Gastroesophageal sphincter (tissue), 4 donors: Measurements from ENCODE around the gene CD302. TPM values are rescaled to one million over a fixed set of nuclear protein-coding genes. Genes with fewer than 3 reads are reported as not detected.
"Not testable (repeated sequence)": the region's sequence is repeated elsewhere in the genome, so short reads cannot be mapped to it uniquely, and the experiment has no call there.

Source experiments
- ATAC-seq: fragments of 150-250 bp; one replicate; pipeline ENCODE4 v1.9.1; 2016; ENCODE audit warnings: mild to moderate bottlenecking, moderate library complexity
- H3K27ac ChIP-seq, 4 donors: fragments of 200-600 bp; sonication (generic) in 3 of 4; 1 replicate in 3 of 4; 2 replicates in 1 of 4; pipeline ENCODE4 v1.5.1; 2016 to 2019
- H3K27me3 ChIP-seq: fragments of 200-600 bp; sonication (generic); one replicate; pipeline ENCODE4 v1.5.1; 2019
- H3K36me3 ChIP-seq, 2 donors: fragments of 200-600 bp; sonication (generic); one replicate each; pipeline ENCODE4 v1.5.1; 2019; ENCODE audit warnings: control low read depth in 1 of 2
- H3K4me1 ChIP-seq, 3 donors: fragments of 200-600 bp; sonication (generic); 1 replicate in 2 of 3; 2 replicates in 1 of 3; pipeline ENCODE4 v1.5.1; 2016 to 2019; ENCODE audit warnings: control low read depth in 2 of 3
- H3K4me3 ChIP-seq, 2 donors: fragments of 200-600 bp; sonication (generic); one replicate each; pipeline ENCODE4 v1.5.1; 2019; ENCODE audit warnings: mild to moderate bottlenecking in 1 of 2, moderate library complexity in 1 of 2
- H3K9me3 ChIP-seq, 3 donors: fragments of 200-600 bp; sonication (generic); one replicate each; pipeline ENCODE4 v1.5.1; 2017 to 2019; ENCODE audit warnings: control low read depth in 2 of 3
- EP300 ChIP-seq: sonication (generic); formaldehyde crosslinking; IDR thresholded peaks from one replicate; pipeline ENCODE4 v1.6.1; 2017; ENCODE audit warnings: antibody characterized with exemption, mild to moderate bottlenecking
- POLR2A ChIP-seq, 2 donors: fragments of 450-650 bp; IDR thresholded peaks; one replicate each; pipeline ENCODE4 v1.6.1; 2017; ENCODE audit warnings: antibody characterized with exemption in 2 of 2, mild to moderate bottlenecking in 2 of 2, moderate library complexity in 1 of 2
- POLR2AphosphoS5 ChIP-seq: sonication (generic); formaldehyde crosslinking; IDR thresholded peaks from one replicate; pipeline ENCODE4 v1.6.1; 2017; ENCODE audit warnings: antibody characterized with exemption
- WGBS, 2 donors: methylation state at CpG; one replicate each; pipeline ENCODE4 v1.1.5; 2018; ENCODE audit warnings: low coverage in 1 of 2; 5-methylcytosine and 5-hydroxymethylcytosine counted together
- total RNA-seq, 4 donors: library from RNA; depleted of rRNA; stranded (reverse); fragments of >200 nt; gene quantifications; one replicate each; pipeline ENCODE4 v1.1.0, GENCODE V29; 2016
- TF ChIP-seq, protein P1 (sequence below), 4 experiments: fragments of 200-600 bp in 2 of 4; fragments of 450-650 bp in 2 of 4; sonication (generic) in 1 of 4; IDR thresholded peaks; one replicate each; pipeline ENCODE4 v1.5.1; 2017 to 2019; ENCODE audit warnings: antibody characterized with exemption in 4 of 4, mild to moderate bottlenecking in 2 of 4, moderate library complexity in 2 of 4

The CD302 gene
- total RNA-seq, 4 donors from 2014 or later: 19.0 to 60.0 (median 38.5) TPM

DNA sequence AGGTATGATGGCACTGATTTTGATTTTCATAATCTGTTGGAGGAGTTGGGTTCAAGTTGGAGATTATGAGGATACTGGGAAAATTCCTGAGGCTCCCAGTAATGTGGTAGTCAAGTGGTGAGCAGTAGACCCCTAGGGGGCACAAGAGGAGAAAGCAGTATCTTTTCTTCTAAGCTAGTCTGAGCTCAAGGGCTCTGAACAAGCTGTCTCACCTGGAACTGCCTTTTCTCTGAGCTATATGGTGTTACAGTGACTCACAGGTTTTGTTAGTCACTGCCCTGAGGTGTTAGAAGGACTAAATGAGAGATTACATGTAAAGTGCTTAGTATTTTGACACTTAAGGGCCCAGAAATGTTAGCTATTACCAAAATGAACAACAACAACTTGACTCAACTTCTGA is 42.2 kb downstream of the CD302 start:
- no peak for ATAC-seq
- no peaks in the 10 kb centered on the region for H3K9me3 ChIP-seq
- no peak overlapping the region for H3K4me3 ChIP-seq
- TF ChIP-seq POLR2A (IDR thresholded peaks at IDR 0.05): no peak
- TF ChIP-seq, protein P1, sequence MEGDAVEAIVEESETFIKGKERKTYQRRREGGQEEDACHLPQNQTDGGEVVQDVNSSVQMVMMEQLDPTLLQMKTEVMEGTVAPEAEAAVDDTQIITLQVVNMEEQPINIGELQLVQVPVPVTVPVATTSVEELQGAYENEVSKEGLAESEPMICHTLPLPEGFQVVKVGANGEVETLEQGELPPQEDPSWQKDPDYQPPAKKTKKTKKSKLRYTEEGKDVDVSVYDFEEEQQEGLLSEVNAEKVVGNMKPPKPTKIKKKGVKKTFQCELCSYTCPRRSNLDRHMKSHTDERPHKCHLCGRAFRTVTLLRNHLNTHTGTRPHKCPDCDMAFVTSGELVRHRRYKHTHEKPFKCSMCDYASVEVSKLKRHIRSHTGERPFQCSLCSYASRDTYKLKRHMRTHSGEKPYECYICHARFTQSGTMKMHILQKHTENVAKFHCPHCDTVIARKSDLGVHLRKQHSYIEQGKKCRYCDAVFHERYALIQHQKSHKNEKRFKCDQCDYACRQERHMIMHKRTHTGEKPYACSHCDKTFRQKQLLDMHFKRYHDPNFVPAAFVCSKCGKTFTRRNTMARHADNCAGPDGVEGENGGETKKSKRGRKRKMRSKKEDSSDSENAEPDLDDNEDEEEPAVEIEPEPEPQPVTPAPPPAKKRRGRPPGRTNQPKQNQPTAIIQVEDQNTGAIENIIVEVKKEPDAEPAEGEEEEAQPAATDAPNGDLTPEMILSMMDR (IDR thresholded peaks at IDR 0.05): peak in 1 of 4 experiments; percentile 4
- no peaks in the 10 kb centered on the region for H3K27me3 ChIP-seq
- no peak overlapping the region for H3K27ac ChIP-seq
- H3K4me1 ChIP-seq: peaks cover 0 to 26% (median 4%) of the 10 kb centered on the region in 3 donors
- peaks cover 0 to 57% of the 10 kb centered on the region in 2 donors for H3K36me3 ChIP-seq

DNA sequence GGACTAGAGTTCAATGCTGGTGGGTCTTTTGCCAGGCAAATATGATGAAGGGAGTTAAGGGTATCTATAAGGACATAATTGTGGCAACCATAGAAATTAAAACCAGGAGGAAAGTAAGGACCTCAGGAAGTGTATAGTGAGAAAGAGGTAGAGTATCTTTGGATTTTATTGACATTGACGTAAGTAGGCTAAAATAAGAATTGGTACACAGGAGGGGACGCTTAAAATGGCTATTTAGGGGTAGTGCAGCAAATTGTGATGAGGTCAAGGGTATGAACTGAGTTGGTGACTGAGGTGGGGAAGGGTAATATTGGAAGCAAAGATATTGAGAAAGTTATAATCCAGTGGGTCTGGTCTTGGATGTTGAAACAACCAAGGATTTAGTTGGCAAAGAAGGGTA is 43.0 kb downstream of the CD302 start:
- H3K9me3 ChIP-seq: no peaks in the 10 kb centered on the region
- 89% methylated on average over 2 of the region's 2 CpGs; no CpG with 5 or more reads in 1 of the 2 donors for WGBS, 2 donors
- TF ChIP-seq POLR2AphosphoS5: no peak
- TF ChIP-seq EP300: no peak
- TF ChIP-seq, protein P1 (IDR thresholded peaks at IDR 0.05): no peak
- TF ChIP-seq POLR2A (IDR thresholded peaks at IDR 0.05): no peak
- no peak overlapping the region for H3K27ac ChIP-seq
- no peak overlapping the region for H3K4me3 ChIP-seq
- peaks cover 0 to 26% (median 4%) of the 10 kb centered on the region in 3 donors for H3K4me1 ChIP-seq
- no peaks in the 10 kb centered on the region for H3K27me3 ChIP-seq
- no peak for ATAC-seq
- H3K36me3 ChIP-seq: peaks cover 0 to 57% of the 10 kb centered on the region in 2 donors

DNA sequence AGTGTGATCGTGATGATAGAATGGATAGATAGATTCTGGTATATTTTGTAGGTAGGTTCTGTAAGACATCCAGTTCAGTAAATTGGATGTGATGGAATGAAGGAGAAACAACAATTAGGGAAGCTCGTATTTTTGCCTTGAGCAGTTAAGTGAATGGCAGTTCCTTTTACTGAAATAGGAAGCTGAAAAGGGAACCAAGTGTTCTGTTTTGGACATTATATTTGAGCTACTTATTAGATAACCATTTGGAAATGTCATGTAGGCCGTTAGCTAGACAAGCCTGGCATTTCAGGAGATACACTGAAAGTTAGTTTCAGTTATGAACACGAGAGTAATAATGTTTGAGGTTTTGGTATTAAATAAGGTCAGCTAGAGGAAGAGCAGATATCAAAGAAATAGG is 44.2 kb downstream of the CD302 start:
- H3K27ac ChIP-seq: no peak overlapping the region
- no peak for ATAC-seq
- WGBS, 2 donors: 57% methylated on average over 4 of the region's 4 CpGs

DNA sequence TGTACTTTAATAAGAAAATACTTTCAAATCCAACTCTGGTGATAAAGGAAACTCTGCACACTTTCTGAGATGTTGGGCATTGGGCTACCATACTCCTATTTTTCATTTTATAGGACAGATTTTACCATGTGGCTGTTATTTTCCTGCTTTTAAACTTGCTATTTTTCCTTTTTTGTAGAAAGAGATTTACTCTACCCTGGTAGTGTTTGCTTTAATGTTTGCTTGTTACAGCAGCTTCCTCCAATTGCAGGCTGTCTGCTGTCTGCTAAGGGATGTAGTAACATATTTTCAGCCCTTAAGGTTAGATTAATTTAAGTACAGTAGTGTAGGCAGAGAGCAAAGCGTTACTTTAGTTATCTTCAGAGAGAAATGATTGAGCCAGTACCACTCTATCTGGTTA is 47.1 kb downstream of the CD302 start:
- Histone ChIP-seq H3K27ac (no peak overlapping the region), H3K9me3 (no peaks in the 10 kb centered on the region), H3K4me1 (peaks cover 0 to 13% (median 4%) of the 10 kb centered on the region in 3 donors), H3K4me3 (no peak overlapping the region), H3K27me3 (no peaks in the 10 kb centered on the region), H3K36me3 (peaks cover 3 to 64% of the 10 kb centered on the region in 2 donors)
- ATAC-seq: no peak
- 78 to 79% methylated on average over 1 of the region's 1 CpG for WGBS, 2 donors
- TF ChIP-seq POLR2AphosphoS5: no peak
- TF ChIP-seq, protein P1 (IDR thresholded peaks at IDR 0.05): no peak
- no peak for TF ChIP-seq EP300
- no peak for TF ChIP-seq POLR2A (IDR thresholded peaks at IDR 0.05)

More for the DNA sequence above, 44.2 kb downstream of the CD302 start:
- Histone ChIP-seq H3K27me3 (no peaks in the 10 kb centered on the region), H3K36me3 (peaks cover 0 to 57% of the 10 kb centered on the region in 2 donors), H3K4me3 (no peak overlapping the region), H3K9me3 (no peaks in the 10 kb centered on the region), H3K4me1 (peaks cover 0 to 26% (median 4%) of the 10 kb centered on the region in 3 donors)
- TF ChIP-seq POLR2A (IDR thresholded peaks at IDR 0.05): no peak
- TF ChIP-seq EP300: no peak
- TF ChIP-seq, protein P1 (IDR thresholded peaks at IDR 0.05): no peak
- no peak for TF ChIP-seq POLR2AphosphoS5

DNA sequence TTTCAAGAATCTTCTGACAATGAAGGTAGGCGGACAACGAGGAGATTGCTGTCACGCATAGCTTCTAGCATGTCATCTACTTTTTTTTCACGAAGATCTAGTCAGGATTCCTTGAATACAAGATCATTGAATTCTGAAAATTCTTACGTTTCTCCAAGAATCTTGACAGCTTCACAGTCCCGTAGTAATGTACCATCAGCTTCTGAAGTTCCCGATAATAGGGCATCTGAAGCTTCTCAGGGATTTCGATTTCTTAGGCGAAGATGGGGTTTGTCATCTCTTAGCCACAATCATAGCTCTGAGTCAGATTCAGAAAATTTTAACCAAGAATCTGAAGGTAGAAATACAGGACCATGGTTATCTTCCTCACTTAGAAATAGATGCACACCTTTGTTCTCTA is 49.9 kb downstream of the CD302 start:
- ATAC-seq: no peak
- H3K27ac ChIP-seq: no peak overlapping the region
- no peaks in the 10 kb centered on the region for H3K27me3 ChIP-seq
- WGBS, 2 donors: 95 to 97% methylated on average over 9 of the region's 9 CpGs
- H3K9me3 ChIP-seq: no peaks in the 10 kb centered on the region
- no peak overlapping the region for H3K4me3 ChIP-seq
- H3K36me3 ChIP-seq: peaks cover 3 to 77% of the 10 kb centered on the region in 2 donors
- TF ChIP-seq POLR2A (IDR thresholded peaks at IDR 0.05) (no peak), EP300 (no peak), POLR2AphosphoS5 (no peak)
- TF ChIP-seq, protein P1 (IDR thresholded peaks at IDR 0.05): no peak
- no peaks in the 10 kb centered on the region for H3K4me1 ChIP-seq

DNA sequence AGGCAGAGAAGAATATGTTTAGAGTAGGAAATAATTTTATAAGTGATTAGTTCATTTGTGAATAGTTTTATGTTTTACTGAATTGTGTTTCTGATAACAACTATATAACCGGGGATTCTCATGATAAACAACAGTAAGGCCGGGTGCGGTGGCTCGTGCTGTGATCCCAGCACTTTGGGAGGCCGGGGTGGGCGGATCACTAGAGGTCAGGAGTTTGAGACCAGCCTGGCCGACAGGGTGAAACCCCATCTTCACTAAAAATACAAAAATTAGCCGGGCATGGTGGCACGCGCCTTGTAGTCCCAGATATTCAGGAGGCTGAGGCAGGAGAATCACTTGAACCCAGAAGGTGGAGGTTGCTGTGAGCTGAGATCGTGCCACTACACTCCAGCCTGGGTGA is 52.8 kb downstream of the CD302 start:
- not testable (repeated sequence) for ATAC-seq, H3K27ac ChIP-seq
- H3K36me3 ChIP-seq: peaks cover 3 to 69% of the 10 kb centered on the region in 2 donors

More for the DNA sequence above, 52.8 kb downstream of the CD302 start:
- WGBS, 2 donors: 89 to 97% methylated on average over 10 to 11 of the region's 11 CpGs
- H3K4me3 ChIP-seq, H3K27me3 ChIP-seq, H3K4me1 ChIP-seq, H3K9me3 ChIP-seq: not testable (repeated sequence)
